Caco-2 (cell line): Measurements from ENCODE around the gene MRPL36. TPM values are rescaled to one million over a fixed set of nuclear protein-coding genes. Genes with fewer than 3 reads are reported as not detected.

ENCODE experiments used
- BruUV-seq: library from RNA; stranded (reverse); fragments of 400-500 nt; replicated peaks from 2 replicates; lab custom pipeline; 2021; lab: Mats Ljungman, UMichigan
- CTCF ChIA-PET: fragments of 300-600 bp; sonication (Branson Sonifier 250); formaldehyde crosslinking; loops from one replicate; lab custom pipeline; 2022; ENCODE audit warnings: antibody characterized with exemption; lab: Charles Lee
- POLR2A ChIA-PET: fragments of 300-600 bp; sonication (Branson Sonifier 250); formaldehyde crosslinking; loops from one replicate; lab custom pipeline; 2022; ENCODE audit warnings: antibody characterized with exemption; lab: Charles Lee
- DNase-seq, 2 experiments: peaks; one replicate each; pipeline versions ENCODE4 v3.0.0 to v3.0.0-alpha.2; 2020 to 2022
- H3K27me3 ChIP-seq: replicated peaks from 2 replicates; pipeline ENCODE4 v1.6.0; 2011; ENCODE audit warnings: low read length; ENCODE audit not compliant: control insufficient read depth, insufficient read depth
- H3K36me3 ChIP-seq: 2 replicates; pipeline ENCODE4 v1.5.1; 2011; ENCODE audit warnings: low read length; ENCODE audit not compliant: control insufficient read depth, insufficient read depth
- H3K4me1 ChIP-seq: fragments of 250-450 bp; sonication (Bioruptor Pico); 2 replicates; pipeline ENCODE4 v1.5.1; 2020; ENCODE audit warnings: mild to moderate bottlenecking
- H3K4me3 ChIP-seq: 2 replicates; pipeline ENCODE4 v1.5.1; 2011; ENCODE audit warnings: low read depth, mild to moderate bottlenecking, control low read depth, low read length
- H3K9me3 ChIP-seq: fragments of 250-450 bp; sonication (Bioruptor Pico); 2 replicates; pipeline ENCODE4 v1.5.1; 2020; ENCODE audit warnings: mild to moderate bottlenecking, moderate library complexity
- H3K27ac Mint-ChIP-seq: one replicate; pipeline ENCODE4 v1.8.0; 2022; ENCODE audit warnings: mixed read lengths; ENCODE audit not compliant: unreplicated experiment
- H3K27me3 Mint-ChIP-seq: one replicate; pipeline ENCODE4 v1.8.0; 2022; ENCODE audit warnings: mixed read lengths; ENCODE audit not compliant: insufficient read depth, unreplicated experiment
- H3K36me3 Mint-ChIP-seq: one replicate; pipeline ENCODE4 v1.8.0; 2022; ENCODE audit warnings: mild to moderate bottlenecking, mixed read lengths; ENCODE audit not compliant: insufficient read depth, unreplicated experiment
- H3K4me1 Mint-ChIP-seq: one replicate; pipeline ENCODE4 v1.8.0; 2022; ENCODE audit warnings: low read depth, mixed read lengths; ENCODE audit not compliant: unreplicated experiment
- H3K4me3 Mint-ChIP-seq: one replicate; pipeline ENCODE4 v1.8.0; 2022; ENCODE audit warnings: mild to moderate bottlenecking, moderate library complexity, mixed read lengths; ENCODE audit not compliant: unreplicated experiment
- H3K9me3 Mint-ChIP-seq: one replicate; pipeline ENCODE4 v1.8.0; 2022; ENCODE audit warnings: mixed read lengths; ENCODE audit not compliant: unreplicated experiment
- CTCF ChIP-seq, 2 experiments: fragments of 200-600 bp in 1 of 2; IDR thresholded peaks; 1 replicate in 1 of 2; 2 replicates in 1 of 2; pipeline versions ENCODE4 v1.5.1 to v1.8.0; 2011 to 2022; ENCODE audit warnings: antibody characterized with exemption in 1 of 2, control low read depth in 1 of 2, inconsistent platforms in 1 of 2, low read depth in 1 of 2, low read length in 1 of 2, mild to moderate bottlenecking in 1 of 2, moderate library complexity in 1 of 2; ENCODE audit not compliant: insufficient read depth in 1 of 2, severe bottlenecking in 1 of 2, unreplicated experiment in 1 of 2
- intact Hi-C: fragments of 100-400 bp; cut with micrococcal nuclease; formaldehyde crosslinking; loops from one replicate; pipeline ENCODE4 v1.10.0; 2022; ENCODE audit not compliant: unreplicated experiment
- total RNA-seq: library from RNA; stranded (reverse); gene quantifications from 2 replicates; pipeline ENCODE4 v1.2.3, GENCODE V29; 2022

The MRPL36 gene
- total RNA-seq, 1 experiment from 2014 or later: 65.9 TPM

GRCh38 chr5:1786621-1787471 is 12.8 kb downstream of the MRPL36 start:
- no peaks in the 10 kb centered on the region for H3K4me1 ChIP-seq
- ChIA-PET CTCF (no interaction called here), POLR2A (no interaction called here)
- no peaks in the 10 kb centered on the region for H3K36me3 ChIP-seq
- no peak for TF ChIP-seq CTCF (IDR thresholded peaks at IDR 0.05; ENCODE audit: insufficient read depth in 1 of 2, low read depth in 1 of 2, low read length in 1 of 2, severe bottlenecking in 1 of 2, unreplicated experiment in 1 of 2)
- H3K9me3 Mint-ChIP-seq: no peaks in the 10 kb centered on the region
- no peaks in the 10 kb centered on the region for H3K4me1 Mint-ChIP-seq
- no TSS peak for BruUV-seq
- H3K4me3 ChIP-seq: no peak overlapping the region
- H3K4me3 Mint-ChIP-seq: no peak overlapping the region
- no peaks in the 10 kb centered on the region for H3K9me3 ChIP-seq
- no peaks in the 10 kb centered on the region for H3K36me3 Mint-ChIP-seq
- DNase-seq: peak in 1 of 2 experiments; percentile 26
- H3K27ac Mint-ChIP-seq: no peak overlapping the region
- H3K27me3 ChIP-seq: no peaks in the 10 kb centered on the region
- H3K27me3 Mint-ChIP-seq: peaks cover 7% of the 10 kb centered on the region
- intact Hi-C loops: no loop called here

GRCh38 chr5:1785984-1786383 is 13.7 kb downstream of the MRPL36 start:
- BruUV-seq: no TSS peak
- Mint-ChIP-seq H3K27me3 (peaks cover 7% of the 10 kb centered on the region), H3K4me3 (no peak overlapping the region), H3K36me3 (no peaks in the 10 kb centered on the region), H3K27ac (no peak overlapping the region), H3K4me1 (no peaks in the 10 kb centered on the region), H3K9me3 (no peaks in the 10 kb centered on the region)
- intact Hi-C loops: no loop called here
- H3K4me1 ChIP-seq: no peaks in the 10 kb centered on the region
- H3K9me3 ChIP-seq: no peaks in the 10 kb centered on the region
- H3K27me3 ChIP-seq: no peaks in the 10 kb centered on the region
- no peaks in the 10 kb centered on the region for H3K36me3 ChIP-seq
- H3K4me3 ChIP-seq: no peak overlapping the region
- POLR2A ChIA-PET: no interaction called here
- TF ChIP-seq CTCF (IDR thresholded peaks at IDR 0.05; ENCODE audit: insufficient read depth in 1 of 2, low read depth in 1 of 2, low read length in 1 of 2, severe bottlenecking in 1 of 2, unreplicated experiment in 1 of 2): no peak
- CTCF ChIA-PET: no interaction called here
- DNase-seq: peak in 1 of 2 experiments; percentile 27

- intact Hi-C loops: no loop called here
- BruUV-seq: no TSS peak
- H3K4me1 Mint-ChIP-seq: no peaks in the 10 kb centered on the region
- Histone ChIP-seq H3K9me3 (no peaks in the 10 kb centered on the region), H3K27me3 (no peaks in the 10 kb centered on the region), H3K4me1 (no peaks in the 10 kb centered on the region), H3K36me3 (no peaks in the 10 kb centered on the region), H3K4me3 (no peak overlapping the region)
- TF ChIP-seq CTCF (IDR thresholded peaks at IDR 0.05; ENCODE audit: insufficient read depth in 1 of 2, low read depth in 1 of 2, low read length in 1 of 2, severe bottlenecking in 1 of 2, unreplicated experiment in 1 of 2): no peak
- peak in 1 of 2 experiments; percentile 18 for DNase-seq
- H3K36me3 Mint-ChIP-seq: no peaks in the 10 kb centered on the region
- POLR2A ChIA-PET: no interaction called here
- H3K9me3 Mint-ChIP-seq: no peaks in the 10 kb centered on the region
- H3K27me3 Mint-ChIP-seq: peaks cover 7% of the 10 kb centered on the region
- CTCF ChIA-PET: no interaction called here
- no peak overlapping the region for H3K4me3 Mint-ChIP-seq
- H3K27ac Mint-ChIP-seq: no peak overlapping the region
Measured at GRCh38 chr5:1785062-1785461, 14.6 kb downstream of the MRPL36 start.
